Hypothalamus (tissue), 51 donors: ENCODE results near the gene SMKR1.
"Not testable (repeated sequence)": the region's sequence is repeated elsewhere in the genome, so short reads cannot be mapped to it uniquely, and the experiment has no call there.

Experiments
- DNase-seq, 51 donors: peaks; one replicate each; lab custom pipeline; 2025; lab: John Stamatoyannopoulos, UW

The SMKR1 gene

GRCh38 chr7:129501760-129502707 lies at the start of gene SMKR1:
Gene SMKR1 (plus strand): TSS chr7:129502531. CDS start chr7:129502825, 294 bp downstream.
- peak in 42 of 51 donors; percentile 4 to 84 (median 46) for DNase-seq

- no peak for DNase-seq
These were observed 49.6 kb upstream of the SMKR1 start for GRCh38 chr7:129452589-129453231.

- no peak for DNase-seq
These were observed 48.7 kb upstream of the SMKR1 start for GRCh38 chr7:129453510-129454248.

GRCh38 chr7:129454249-129454551 lies 48.1 kb upstream of the SMKR1 start:
- no peak for DNase-seq

- DNase-seq = no peak
These were observed 45.9 kb upstream of the SMKR1 start for GRCh38 chr7:129456421-129456820.

GRCh38 chr7:129457101-129457500 lies 45.2 kb upstream of the SMKR1 start:
- no peak for DNase-seq

GRCh38 chr7:129458171-129458570 lies 44.2 kb upstream of the SMKR1 start:
- DNase-seq = no peak

- DNase-seq = no peak
These were observed 40.5 kb upstream of the SMKR1 start for GRCh38 chr7:129461809-129462208.

- DNase-seq = no peak
These were observed 39.9 kb upstream of the SMKR1 start for GRCh38 chr7:129462420-129462819.

GRCh38 chr7:129464194-129464593 lies 38.1 kb upstream of the SMKR1 start:
- no peak for DNase-seq

- no peak for DNase-seq
These were observed 37.3 kb upstream of the SMKR1 start for GRCh38 chr7:129465080-129465479.

- no peak for DNase-seq
These were observed 35.5 kb upstream of the SMKR1 start for GRCh38 chr7:129466796-129467195.

GRCh38 chr7:129468087-129468486 lies 34.2 kb upstream of the SMKR1 start:
- peak in 1 of 51 donors; percentile 28 for DNase-seq

GRCh38 chr7:129468547-129468946 lies 33.8 kb upstream of the SMKR1 start:
- no peak for DNase-seq

GRCh38 chr7:129469930-129470329 lies 32.4 kb upstream of the SMKR1 start:
- peak in 1 of 51 donors; percentile 5 for DNase-seq

GRCh38 chr7:129470411-129470810 lies 31.9 kb upstream of the SMKR1 start:
- no peak for DNase-seq

GRCh38 chr7:129471402-129471827 lies 30.9 kb upstream of the SMKR1 start:
- DNase-seq = no peak

GRCh38 chr7:129475931-129476330 lies 26.4 kb upstream of the SMKR1 start:
- not testable (repeated sequence) for DNase-seq

GRCh38 chr7:129476398-129476797 lies 25.9 kb upstream of the SMKR1 start:
- not testable (repeated sequence) for DNase-seq

- no peak for DNase-seq
These were observed 22.5 kb upstream of the SMKR1 start for GRCh38 chr7:129479831-129480230.

GRCh38 chr7:129480674-129481363 lies 21.5 kb upstream of the SMKR1 start:
- no peak for DNase-seq
